Tibial nerve (tissue), 4 donors: ENCODE data around the gene ZBTB7C. TPM values are rescaled to one million over a fixed set of nuclear protein-coding genes. Genes with fewer than 3 reads are reported as not detected.

Source experiments
- DNase-seq, 2 donors: peaks; one replicate each; pipeline ENCODE4 v3.0.0-alpha.2; 2019; ENCODE audit warnings: low spot score in 2 of 2
- H3K27ac ChIP-seq, 4 donors: fragments of 200-600 bp; sonication (generic) in 3 of 4; one replicate each; pipeline ENCODE4 v1.5.1; 2017 to 2019; ENCODE audit warnings: mild to moderate bottlenecking in 1 of 4
- H3K27me3 ChIP-seq, 2 donors: fragments of 200-600 bp; sonication (generic) in 1 of 2; one replicate each; pipeline versions ENCODE4 v1.5.1 to v1.6.0; 2017 to 2019
- H3K36me3 ChIP-seq, 3 donors: fragments of 200-600 bp; sonication (generic); one replicate each; pipeline ENCODE4 v1.5.1; 2018 to 2019
- H3K4me1 ChIP-seq, 4 donors: fragments of 200-600 bp; sonication (generic) in 3 of 4; one replicate each; pipeline ENCODE4 v1.5.1; 2017 to 2019
- H3K4me3 ChIP-seq, 4 donors: fragments of 200-600 bp; sonication (generic) in 3 of 4; one replicate each; pipeline ENCODE4 v1.5.1; 2017 to 2019; ENCODE audit warnings: mild to moderate bottlenecking in 1 of 4, moderate library complexity in 1 of 4
- H3K9me3 ChIP-seq, 4 donors: fragments of 200-600 bp; sonication (generic) in 3 of 4; one replicate each; pipeline ENCODE4 v1.5.1; 2017 to 2019
- CTCF ChIP-seq, 5 experiments: fragments of 200-600 bp in 3 of 5; fragments of 450-650 bp in 2 of 5; sonication (generic) in 3 of 5; IDR thresholded peaks; one replicate each; pipeline ENCODE4 v1.5.1; 2016 to 2019; ENCODE audit warnings: antibody characterized with exemption in 5 of 5, mild to moderate bottlenecking in 3 of 5, moderate library complexity in 2 of 5
- EP300 ChIP-seq, 2 donors: sonication (generic); formaldehyde crosslinking; IDR thresholded peaks; one replicate each; pipeline ENCODE4 v1.6.1; 2017; ENCODE audit warnings: antibody characterized with exemption in 2 of 2, mild to moderate bottlenecking in 1 of 2
- POLR2A ChIP-seq, 2 donors: fragments of 450-650 bp; IDR thresholded peaks; one replicate each; pipeline ENCODE4 v1.6.1; 2017; ENCODE audit warnings: antibody characterized with exemption in 2 of 2, mild to moderate bottlenecking in 2 of 2, moderate library complexity in 2 of 2
- WGBS, 2 donors: methylation state at CpG; one replicate each; pipeline ENCODE4 v1.1.5; 2018; 5-methylcytosine and 5-hydroxymethylcytosine counted together
- total RNA-seq, 4 donors: library from RNA; depleted of rRNA; stranded (reverse); fragments of >200 nt; gene quantifications; one replicate each; pipeline ENCODE4 v1.1.0, GENCODE V29; 2016

The ZBTB7C gene
- total RNA-seq, 4 donors from 2014 or later, result 24.6 to 95.0 (median 75.3) TPM

GRCh38 chr18:48192542-48192941 lies 216.6 kb downstream of the ZBTB7C start:
- Histone ChIP-seq H3K4me3 (no peak overlapping the region), H3K36me3 (no peaks in the 10 kb centered on the region), H3K27ac (no peak overlapping the region), H3K4me1 (peaks cover 0 to 23% (median 0%) of the 10 kb centered on the region in 4 donors), H3K9me3 (no peaks in the 10 kb centered on the region), H3K27me3 (no peaks in the 10 kb centered on the region)
- WGBS, 2 donors, result 94 to 95% methylated on average over 8 of the region's 8 CpGs
- no peak for TF ChIP-seq CTCF (IDR thresholded peaks at IDR 0.05)
- no peak for TF ChIP-seq EP300 (IDR thresholded peaks at IDR 0.05)
- TF ChIP-seq POLR2A (IDR thresholded peaks at IDR 0.05), result no peak
- DNase-seq, result no peak

GRCh38 chr18:48191494-48191893 lies 217.7 kb downstream of the ZBTB7C start:
- TF ChIP-seq CTCF (IDR thresholded peaks at IDR 0.05) (no peak), POLR2A (IDR thresholded peaks at IDR 0.05) (no peak), EP300 (IDR thresholded peaks at IDR 0.05) (no peak)
- Histone ChIP-seq H3K27me3 (no peaks in the 10 kb centered on the region), H3K36me3 (no peaks in the 10 kb centered on the region), H3K4me1 (peaks cover 0 to 32% (median under 1%) of the 10 kb centered on the region in 4 donors), H3K4me3 (no peak overlapping the region), H3K9me3 (no peaks in the 10 kb centered on the region), H3K27ac (no peak overlapping the region)
- DNase-seq, result no peak
- WGBS, 2 donors, result 58 to 70% methylated on average over 3 of the region's 3 CpGs

- Histone ChIP-seq H3K27ac (no peak overlapping the region), H3K4me3 (no peak overlapping the region), H3K27me3 (no peaks in the 10 kb centered on the region), H3K4me1 (peaks cover 0 to 37% (median 3%) of the 10 kb centered on the region in 4 donors), H3K36me3 (no peaks in the 10 kb centered on the region), H3K9me3 (no peaks in the 10 kb centered on the region)
- TF ChIP-seq POLR2A (IDR thresholded peaks at IDR 0.05) (no peak), CTCF (IDR thresholded peaks at IDR 0.05) (no peak), EP300 (IDR thresholded peaks at IDR 0.05) (no peak)
- no peak for DNase-seq
- 78 to 91% methylated on average over 6 of the region's 7 CpGs for WGBS, 2 donors
These were observed 218.2 kb downstream of the ZBTB7C start for GRCh38 chr18:48190994-48191393.

- WGBS, 2 donors, result 85 to 93% methylated on average over 2 of the region's 2 CpGs
- DNase-seq, result no peak
These were observed 220.6 kb downstream of the ZBTB7C start for GRCh38 chr18:48188609-48189008.

GRCh38 chr18:48186861-48187260 lies 222.3 kb downstream of the ZBTB7C start:
- H3K4me3 ChIP-seq, result no peak overlapping the region
- 76 to 79% methylated on average over 6 of the region's 6 CpGs for WGBS, 2 donors
- no peak for DNase-seq
- no peaks in the 10 kb centered on the region for H3K9me3 ChIP-seq
- no peaks in the 10 kb centered on the region for H3K27me3 ChIP-seq
- H3K36me3 ChIP-seq, result no peaks in the 10 kb centered on the region
- TF ChIP-seq CTCF (IDR thresholded peaks at IDR 0.05) (no peak), EP300 (IDR thresholded peaks at IDR 0.05) (no peak), POLR2A (IDR thresholded peaks at IDR 0.05) (no peak)
- peaks cover 0 to 37% (median 3%) of the 10 kb centered on the region in 4 donors for H3K4me1 ChIP-seq
- no peak overlapping the region for H3K27ac ChIP-seq

More at GRCh38 chr18:48188609-48189008, 220.6 kb downstream of the ZBTB7C start:
- Histone ChIP-seq H3K27me3 (no peaks in the 10 kb centered on the region), H3K4me1 (peaks cover 0 to 40% (median 3%) of the 10 kb centered on the region in 4 donors), H3K9me3 (no peaks in the 10 kb centered on the region), H3K36me3 (no peaks in the 10 kb centered on the region), H3K27ac (no peak overlapping the region), H3K4me3 (no peak overlapping the region)
- TF ChIP-seq POLR2A (IDR thresholded peaks at IDR 0.05), result no peak
- no peak for TF ChIP-seq EP300 (IDR thresholded peaks at IDR 0.05)
- no peak for TF ChIP-seq CTCF (IDR thresholded peaks at IDR 0.05)
